ENCODE results near the gene CDC25C. TPM values are rescaled to one million over a fixed set of nuclear protein-coding genes. Genes with fewer than 3 reads are reported as not detected.

CDC25C gene
- total RNA-seq, 1 experiment from 2014 or later, result 19.3 TPM

DNA sequence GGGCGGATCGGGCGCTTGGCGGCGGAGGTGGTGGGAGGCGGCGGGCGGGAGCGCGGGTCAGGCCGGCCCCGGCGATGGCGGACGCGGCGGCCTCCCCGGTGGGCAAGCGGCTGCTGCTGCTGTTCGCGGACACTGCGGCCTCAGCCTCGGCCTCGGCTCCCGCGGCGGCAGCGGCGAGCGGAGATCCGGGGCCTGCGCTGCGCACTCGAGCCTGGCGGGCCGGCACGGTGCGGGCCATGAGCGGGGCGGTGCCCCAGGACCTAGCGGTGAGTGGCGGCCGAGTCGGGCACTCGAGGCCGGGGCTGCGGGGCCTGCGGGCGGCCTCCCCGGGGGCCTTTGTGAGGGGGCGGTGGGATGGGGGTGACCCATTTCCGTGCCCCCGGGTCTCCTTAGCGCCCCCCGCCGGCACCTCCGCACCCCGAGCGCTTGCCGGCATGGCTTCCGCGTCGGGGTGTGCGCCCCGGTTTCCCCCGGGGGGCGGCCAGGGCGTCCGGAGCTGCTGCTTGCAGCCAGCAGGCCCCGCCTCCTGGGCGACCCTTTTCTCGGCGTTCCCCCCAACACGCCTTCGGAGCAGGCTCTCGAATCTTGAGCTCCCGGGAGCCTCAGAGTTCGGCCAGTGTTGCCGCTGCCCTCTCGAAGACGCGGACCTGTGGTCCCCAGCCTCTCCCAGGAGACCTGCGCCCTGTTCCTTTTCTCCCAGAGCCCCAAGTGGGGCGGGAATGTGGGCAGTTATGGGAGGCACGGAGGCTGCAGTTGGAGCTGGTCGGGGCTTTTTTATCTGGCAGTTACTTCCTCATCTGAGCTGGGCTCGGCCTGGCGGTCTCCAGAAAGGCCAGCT lies 21.3 kb upstream of the CDC25C start:
- Histone ChIP-seq H4K20me1 (ENCODE audit: insufficient read depth) (0 out of 2 replicates have a peak, but pooled peaks cover 4% of the 10 kb centered on the region), H3K9ac (ENCODE audit: low read length) (peak overlapping the region; percentile 95), H3K27me3 (ENCODE audit: insufficient read depth, low read length) (no peaks in the 10 kb centered on the region), H3K9me3 (ENCODE audit: control insufficient read depth in 1 of 2, insufficient read depth in 1 of 2, low read depth in 1 of 2, low read length in 2 of 2) (peaks cover 0 to 18% of the 10 kb centered on the region in 2 experiments; a peak in 2 of 4 replicates), H3K36me3 (ENCODE audit: control insufficient read depth in 1 of 2, insufficient read depth in 2 of 2, low read length in 2 of 2) (peaks cover 3 to 8% of the 10 kb centered on the region in 2 experiments; a peak in 2 of 4 replicates), H3K4me3 (replicated peaks in 1 of 2; ENCODE audit: low read depth in 1 of 2, low read length in 2 of 2) (peak overlapping the region; percentile 83 to 98), H2AFZ (ENCODE audit: low read depth, low read length, poor library complexity, severe bottlenecking) (no peak overlapping the region), H3K9me2 (ENCODE audit: insufficient read depth) (no peaks in the 10 kb centered on the region), H3K4me1 (ENCODE audit: control insufficient read depth in 1 of 2, insufficient read depth in 2 of 2, low read length in 2 of 2) (peaks cover 0 to 13% of the 10 kb centered on the region in 2 experiments; a peak in 2 of 4 replicates), H3K4me2 (ENCODE audit: low read length) (peak overlapping the region; percentile 81), H3K79me2 (ENCODE audit: insufficient read depth, low read length) (peaks cover 49% of the 10 kb centered on the region), H3K27ac (ENCODE audit: low read depth, low read length) (peak overlapping the region; percentile 90)
- RAD21 ChIA-PET (ENCODE audit: low non-redundant PET in 1 of 2, low total read pairs in 2 of 2, uncharacterized antibody in 2 of 2, unreplicated experiment in 2 of 2), result no interaction called here
- no TSS peak for BruUV-seq (replicated peaks)
- POLR2A ChIA-PET, result interaction anchor here (0.6 to 7.0 kb wide), 8 partner anchors 10 to 543 kb away, joined by 3 to 59 read pairs (median 4); partner anchors contain the start of genes CDC23, CDC25C and FAM53C
- intact Hi-C loops (cut with micrococcal nuclease), result loop anchor here (5.0 kb wide), 1 partner anchor 176 kb away; the partner anchor contains the start of genes BRD8 and KIF20A
- CTCF ChIA-PET, result interaction anchor here (0.6 to 4.6 kb wide), 17 partner anchors 9 to 270 kb away, joined by 3 to 40 read pairs (median 4); partner anchors contain the start of genes CDC25C, FAM53C and KIF20A
- peak; percentile 8 for TF ChIP-seq TCF7L2 (IDR thresholded peaks at IDR 0.05; ENCODE audit: borderline replicate concordance, extremely low read depth, insufficient read depth, insufficient read length)
- no peak for TF ChIP-seq JUND (IDR thresholded peaks at IDR 0.05)
- no peak for TF ChIP-seq POLR2A (IDR thresholded peaks at IDR 0.05; ENCODE audit: borderline replicate concordance, extremely low read depth, insufficient read depth, insufficient read length)
- TF ChIP-seq YY1 (IDR thresholded peaks at IDR 0.05; ENCODE audit: extremely low read depth, insufficient replicate concordance, low read depth, low read length), result peak; percentile 51
- TF ChIP-seq FOSL1 (IDR thresholded peaks at IDR 0.05; ENCODE audit: low read depth), result no peak
- TF ChIP-seq, protein P1, sequence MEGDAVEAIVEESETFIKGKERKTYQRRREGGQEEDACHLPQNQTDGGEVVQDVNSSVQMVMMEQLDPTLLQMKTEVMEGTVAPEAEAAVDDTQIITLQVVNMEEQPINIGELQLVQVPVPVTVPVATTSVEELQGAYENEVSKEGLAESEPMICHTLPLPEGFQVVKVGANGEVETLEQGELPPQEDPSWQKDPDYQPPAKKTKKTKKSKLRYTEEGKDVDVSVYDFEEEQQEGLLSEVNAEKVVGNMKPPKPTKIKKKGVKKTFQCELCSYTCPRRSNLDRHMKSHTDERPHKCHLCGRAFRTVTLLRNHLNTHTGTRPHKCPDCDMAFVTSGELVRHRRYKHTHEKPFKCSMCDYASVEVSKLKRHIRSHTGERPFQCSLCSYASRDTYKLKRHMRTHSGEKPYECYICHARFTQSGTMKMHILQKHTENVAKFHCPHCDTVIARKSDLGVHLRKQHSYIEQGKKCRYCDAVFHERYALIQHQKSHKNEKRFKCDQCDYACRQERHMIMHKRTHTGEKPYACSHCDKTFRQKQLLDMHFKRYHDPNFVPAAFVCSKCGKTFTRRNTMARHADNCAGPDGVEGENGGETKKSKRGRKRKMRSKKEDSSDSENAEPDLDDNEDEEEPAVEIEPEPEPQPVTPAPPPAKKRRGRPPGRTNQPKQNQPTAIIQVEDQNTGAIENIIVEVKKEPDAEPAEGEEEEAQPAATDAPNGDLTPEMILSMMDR (IDR thresholded peaks at IDR 0.05 in 2 of 3, conservative IDR thresholded peaks at IDR 0.05 in 1 of 3; ENCODE audit: borderline replicate concordance in 1 of 3, insufficient read depth in 1 of 3, low read depth in 2 of 3, low read length in 2 of 3), result peak; percentile 30 to 56 (median 30); a peak in 3 of 6 replicates
- TF ChIP-seq ZFX (IDR thresholded peaks at IDR 0.05), result peak; percentile 100
- peak; percentile 11; the same call in 1 of the 2 replicates for TF ChIP-seq POLR2AphosphoS5 (IDR thresholded peaks at IDR 0.05; ENCODE audit: low read depth, low read length)
- TF ChIP-seq EZH2phosphoT487 (IDR thresholded peaks at IDR 0.05; ENCODE audit: borderline replicate concordance), result no peak
- peak; percentile 73 for ATAC-seq
- no peak for DNase-seq (ENCODE audit: low read depth, low spot score)
